Lung (tissue), 12 donors: Measurements from ENCODE around the gene MAGI2. TPM values are rescaled to one million over a fixed set of nuclear protein-coding genes. Genes with fewer than 3 reads are reported as not detected.

Experiments
- ATAC-seq: fragments of 200-7000 bp; cut with Tn5 transposase; one replicate; pipeline ENCODE4 v1.9.1; 2020; ENCODE audit warnings: moderate number of reproducible peaks; ENCODE audit not compliant: insufficient read depth, low FRiP score
- DNase-seq, 3 donors: peaks; one replicate each; pipeline ENCODE4 v3.0.0-alpha.2; 2013 to 2017
- H3K27ac ChIP-seq, 2 donors: one replicate each; pipeline ENCODE4 v1.5.1; 2013; ENCODE audit warnings: mild to moderate bottlenecking in 2 of 2, moderate library complexity in 2 of 2, control low read depth in 1 of 2, inconsistent platforms in 1 of 2, low read depth in 1 of 2, low read length in 1 of 2
- H3K27me3 ChIP-seq, 3 donors: one replicate each; pipeline ENCODE4 v1.5.1; 2013; ENCODE audit warnings: low read length in 2 of 3; ENCODE audit not compliant: control insufficient read depth in 3 of 3, insufficient read depth in 3 of 3
- H3K36me3 ChIP-seq, 4 donors: one replicate each; pipeline ENCODE4 v1.5.1; 2013; ENCODE audit warnings: low read length in 4 of 4, mild to moderate bottlenecking in 1 of 4, moderate library complexity in 1 of 4; ENCODE audit not compliant: control insufficient read depth in 4 of 4, insufficient read depth in 4 of 4
- H3K4me1 ChIP-seq, 5 donors: one replicate each; pipeline ENCODE4 v1.5.1; 2013; ENCODE audit warnings: low read length in 5 of 5, mild to moderate bottlenecking in 2 of 5, moderate library complexity in 1 of 5; ENCODE audit not compliant: control insufficient read depth in 5 of 5, insufficient read depth in 5 of 5
- H3K4me3 ChIP-seq: one replicate; pipeline ENCODE4 v1.5.1; 2013; ENCODE audit warnings: mild to moderate bottlenecking, control low read depth, moderate library complexity
- H3K9ac ChIP-seq, 2 donors: one replicate each; pipeline ENCODE4 v1.5.1; 2013; ENCODE audit warnings: low read length in 2 of 2, control low read depth in 1 of 2; ENCODE audit not compliant: insufficient read depth in 1 of 2
- H3K9me3 ChIP-seq, 4 donors: one replicate each; pipeline ENCODE4 v1.5.1; 2013; ENCODE audit warnings: low read length in 3 of 4, mild to moderate bottlenecking in 1 of 4, moderate library complexity in 1 of 4; ENCODE audit not compliant: control insufficient read depth in 4 of 4, insufficient read depth in 3 of 4
- WGBS, 2 donors: extraction: QIAGEN DNeasy Blood & Tissue Kit; methylation state at CpG; one replicate each; pipeline ENCODE4 v1.1.7; 2013; 5-methylcytosine and 5-hydroxymethylcytosine counted together
- polyA plus RNA-seq, 2 donors: library from polyadenylated mRNA; stranded (reverse); fragments of 200-250 nt; gene quantifications; one replicate each; pipeline ENCODE4 v1.2.1, GENCODE V29; 2013
- total RNA-seq, 2 donors: library from RNA; depleted of rRNA in 1 of 2; stranded (reverse); fragments of >200 nt in 1 of 2; gene quantifications; one replicate each; pipeline ENCODE4 v1.2.1, GENCODE V29; 2014 to 2021
- TF ChIP-seq, protein P1 (sequence below): IDR thresholded peaks from 2 replicates; pipeline ENCODE4 v1.5.1; 2012; ENCODE audit warnings: mild to moderate bottlenecking; ENCODE audit errors: control extremely low read depth, extremely low read depth
- donor health status: control.
- donor health status: control.
- donor health status: Bipolar disorder and iron deficiency.
- donor health status: healthy.
- donor health status: DM: yes; HTN: yes; CAD: no.

MAGI2 gene
- total and polyA plus RNA-seq, 4 donors = 0.94 to 18.0 (median 5.3) TPM

DNA sequence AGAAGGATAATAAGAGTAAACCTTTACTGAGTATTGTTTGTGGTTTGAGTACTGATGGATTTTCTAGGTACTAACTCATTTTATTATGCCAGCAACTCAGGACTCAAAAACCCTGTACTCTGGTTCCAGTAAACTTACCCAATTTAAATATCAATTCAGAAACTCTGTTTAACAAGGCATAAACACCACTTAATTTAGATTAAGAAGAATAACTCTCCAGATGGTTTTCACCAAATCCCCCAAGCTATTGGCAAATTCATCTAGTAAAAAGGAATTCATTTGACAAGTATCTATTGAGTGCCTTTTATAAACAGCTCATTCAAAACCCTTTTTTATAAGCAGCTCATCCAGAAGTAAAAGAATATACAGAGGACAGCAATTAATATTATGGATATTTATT is 1082.5 kb downstream of the MAGI2 start:
- no peak overlapping the region for H3K4me3 ChIP-seq
- no peak for ATAC-seq
- TF ChIP-seq, protein P1, sequence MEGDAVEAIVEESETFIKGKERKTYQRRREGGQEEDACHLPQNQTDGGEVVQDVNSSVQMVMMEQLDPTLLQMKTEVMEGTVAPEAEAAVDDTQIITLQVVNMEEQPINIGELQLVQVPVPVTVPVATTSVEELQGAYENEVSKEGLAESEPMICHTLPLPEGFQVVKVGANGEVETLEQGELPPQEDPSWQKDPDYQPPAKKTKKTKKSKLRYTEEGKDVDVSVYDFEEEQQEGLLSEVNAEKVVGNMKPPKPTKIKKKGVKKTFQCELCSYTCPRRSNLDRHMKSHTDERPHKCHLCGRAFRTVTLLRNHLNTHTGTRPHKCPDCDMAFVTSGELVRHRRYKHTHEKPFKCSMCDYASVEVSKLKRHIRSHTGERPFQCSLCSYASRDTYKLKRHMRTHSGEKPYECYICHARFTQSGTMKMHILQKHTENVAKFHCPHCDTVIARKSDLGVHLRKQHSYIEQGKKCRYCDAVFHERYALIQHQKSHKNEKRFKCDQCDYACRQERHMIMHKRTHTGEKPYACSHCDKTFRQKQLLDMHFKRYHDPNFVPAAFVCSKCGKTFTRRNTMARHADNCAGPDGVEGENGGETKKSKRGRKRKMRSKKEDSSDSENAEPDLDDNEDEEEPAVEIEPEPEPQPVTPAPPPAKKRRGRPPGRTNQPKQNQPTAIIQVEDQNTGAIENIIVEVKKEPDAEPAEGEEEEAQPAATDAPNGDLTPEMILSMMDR = no peak
- no peaks in the 10 kb centered on the region for H3K9me3 ChIP-seq
- no peaks in the 10 kb centered on the region for H3K27me3 ChIP-seq
- H3K4me1 ChIP-seq = no peaks in the 10 kb centered on the region
- peak in 2 of 3 donors; percentile 1 to 6 for DNase-seq
- no peak overlapping the region for H3K27ac ChIP-seq
- no peaks in the 10 kb centered on the region for H3K36me3 ChIP-seq
- no peak overlapping the region for H3K9ac ChIP-seq

- Histone ChIP-seq H3K9me3 (no peaks in the 10 kb centered on the region), H3K27ac (no peak overlapping the region), H3K9ac (no peak overlapping the region), H3K27me3 (no peaks in the 10 kb centered on the region), H3K36me3 (no peaks in the 10 kb centered on the region), H3K4me1 (no peaks in the 10 kb centered on the region), H3K4me3 (no peak overlapping the region)
- no peak for DNase-seq
- 54 to 67% methylated on average over 2 of the region's 2 CpGs for WGBS, 2 donors
- TF ChIP-seq, protein P1 = no peak
- ATAC-seq = no peak
Measured at GRCh38 chr7:78368771-78369170, 1084.7 kb downstream of the MAGI2 start.

- TF ChIP-seq, protein P1 = no peak
- no peaks in the 10 kb centered on the region for H3K36me3 ChIP-seq
- no peak for ATAC-seq
- DNase-seq = no peak
- no peaks in the 10 kb centered on the region for H3K27me3 ChIP-seq
- H3K9ac ChIP-seq = no peak overlapping the region
- 94 to 96% methylated on average over 5 of the region's 5 CpGs for WGBS, 2 donors
- no peaks in the 10 kb centered on the region for H3K9me3 ChIP-seq
- no peak overlapping the region for H3K27ac ChIP-seq
- no peak overlapping the region for H3K4me3 ChIP-seq
- no peaks in the 10 kb centered on the region for H3K4me1 ChIP-seq
Measured at GRCh38 chr7:78367280-78367773, 1086.1 kb downstream of the MAGI2 start.

DNA sequence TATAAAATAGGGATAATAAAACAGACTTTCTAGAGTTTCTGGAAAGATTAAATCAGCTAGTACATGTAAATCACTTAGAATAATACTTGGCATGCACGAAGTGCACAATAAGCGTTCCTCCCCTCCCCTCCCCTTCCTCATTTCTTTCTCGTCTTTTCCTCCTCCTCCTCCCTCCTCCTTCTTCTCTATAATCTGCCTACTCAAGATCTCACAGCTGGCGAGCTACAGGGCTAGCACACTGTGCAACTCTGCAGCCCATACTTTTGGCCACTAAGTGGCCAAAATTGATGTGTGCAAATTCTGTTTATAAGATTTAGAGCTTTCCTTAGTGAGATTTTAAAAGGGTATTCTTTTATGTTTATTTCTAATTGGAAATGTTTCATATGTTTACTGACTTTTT is 1089.6 kb downstream of the MAGI2 start:
- no peak overlapping the region for H3K4me3 ChIP-seq
- ATAC-seq = no peak
- TF ChIP-seq, protein P1 = no peak
- no peaks in the 10 kb centered on the region for H3K36me3 ChIP-seq
- 69 to 70% methylated on average over 4 of the region's 4 CpGs for WGBS, 2 donors
- H3K4me1 ChIP-seq = no peaks in the 10 kb centered on the region
- no peak overlapping the region for H3K9ac ChIP-seq
- H3K27me3 ChIP-seq = no peaks in the 10 kb centered on the region
- no peaks in the 10 kb centered on the region for H3K9me3 ChIP-seq
- DNase-seq = no peak
- no peak overlapping the region for H3K27ac ChIP-seq
